Measurements from ENCODE around the gene RUBCN. TPM values are rescaled to one million over a fixed set of nuclear protein-coding genes. Genes with fewer than 3 reads are reported as not detected.
"Not testable (repeated sequence)": the region's sequence is repeated elsewhere in the genome, so short reads cannot be mapped to it uniquely, and the experiment has no call there.

RUBCN gene
- total RNA-seq, 1 donor from 2014 or later, result 43.6 TPM

DNA sequence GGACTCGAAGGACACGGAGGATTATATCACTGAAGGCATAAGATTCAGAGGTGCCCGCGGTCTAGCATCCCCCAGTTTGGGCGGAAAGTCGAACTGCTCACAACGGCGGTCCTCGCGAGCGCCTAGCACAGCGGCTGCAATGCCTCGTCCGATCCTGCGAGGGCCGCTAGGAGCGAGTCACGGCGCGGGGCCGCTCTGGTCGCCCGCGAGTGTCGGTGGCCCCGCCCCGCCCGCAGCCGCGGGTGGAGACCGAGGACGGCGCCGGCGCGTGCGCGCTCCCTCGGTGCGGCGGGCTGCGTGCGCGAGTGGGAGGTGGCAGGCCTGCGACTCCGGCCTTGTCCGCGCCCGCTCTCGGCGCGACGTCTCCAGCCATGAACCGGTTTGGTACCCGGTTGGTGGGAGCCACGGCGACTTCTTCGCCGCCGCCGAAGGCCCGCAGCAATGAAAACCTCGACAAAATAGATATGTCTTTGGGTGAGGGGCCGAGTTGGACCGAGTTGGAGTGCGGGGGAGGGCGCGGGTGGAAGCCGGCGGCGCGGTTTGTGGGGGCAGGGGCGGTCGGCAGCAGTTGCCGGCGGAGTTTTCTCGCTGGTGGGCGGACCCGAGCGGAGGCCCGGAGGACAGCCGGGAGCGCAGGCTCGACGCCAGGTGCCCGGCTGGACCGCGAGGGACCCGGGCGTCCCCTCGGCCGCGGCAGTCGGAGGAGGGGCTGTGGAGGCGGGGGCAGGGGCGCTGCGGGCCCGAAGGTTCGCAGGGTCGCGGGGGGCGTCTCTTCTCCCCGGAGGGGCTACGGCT is 13.1 kb upstream of the RUBCN start, which contains the start of gene FYTTD1:
FYTTD1 (plus strand) TSS at position 283 of the 795 bp plus-strand sequence; CDS start at position 372, 89 bp downstream.
- H3K4me3 Mint-ChIP-seq (ENCODE audit: low read depth), result peak within 1 kb of the TSS; percentile 93
- peaks cover 4% of the 10 kb centered on the region for H3K27me3 Mint-ChIP-seq (ENCODE audit: low read depth)
- H3K27ac Mint-ChIP-seq, result peak within 1 kb of the TSS; percentile 93
- no peaks in the 10 kb centered on the region for H3K9me3 Mint-ChIP-seq
- DNase-seq (ENCODE audit: low spot score), result peak; percentile 81
- H3K4me1 Mint-ChIP-seq (ENCODE audit: low read depth), result peaks cover 30% of the 10 kb centered on the region
- intact Hi-C loops (cut with micrococcal nuclease), result loop anchor here (1.0 to 5.0 kb wide), 5 partner anchors 12 to 213 kb away; partner anchors contain the start of gene LMLN
- H3K36me3 Mint-ChIP-seq (ENCODE audit: low read depth), result peaks cover 6% of the 10 kb centered on the region

DNA sequence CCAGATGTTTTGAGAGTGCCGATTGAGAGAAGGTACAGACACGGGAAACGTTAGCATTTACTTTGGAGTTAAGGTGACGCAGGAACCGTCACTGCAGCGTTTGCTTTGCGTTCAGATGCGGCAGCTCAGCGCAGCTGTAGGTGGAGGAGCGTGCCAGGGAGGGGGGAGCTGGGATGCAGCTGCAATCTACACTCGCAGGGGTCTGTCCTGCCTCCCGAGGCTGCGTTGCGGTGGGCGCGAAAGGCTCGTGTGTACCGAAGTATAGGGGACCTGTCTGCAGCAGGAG is 12.6 kb upstream of the RUBCN start:
- Mint-ChIP-seq H3K4me1 (ENCODE audit: low read depth) (peaks cover 29% of the 10 kb centered on the region), H3K4me3 (ENCODE audit: low read depth) (peak overlapping the region; percentile 89), H3K27ac (peak overlapping the region; percentile 93), H3K36me3 (ENCODE audit: low read depth) (peaks cover 5% of the 10 kb centered on the region), H3K9me3 (no peaks in the 10 kb centered on the region), H3K27me3 (ENCODE audit: low read depth) (peaks cover 4% of the 10 kb centered on the region)
- intact Hi-C loops (cut with micrococcal nuclease), result loop anchor here (1.0 kb wide), 3 partner anchors 12 to 157 kb away; no protein-coding TSS in a partner anchor
- DNase-seq (ENCODE audit: low spot score), result no peak

DNA sequence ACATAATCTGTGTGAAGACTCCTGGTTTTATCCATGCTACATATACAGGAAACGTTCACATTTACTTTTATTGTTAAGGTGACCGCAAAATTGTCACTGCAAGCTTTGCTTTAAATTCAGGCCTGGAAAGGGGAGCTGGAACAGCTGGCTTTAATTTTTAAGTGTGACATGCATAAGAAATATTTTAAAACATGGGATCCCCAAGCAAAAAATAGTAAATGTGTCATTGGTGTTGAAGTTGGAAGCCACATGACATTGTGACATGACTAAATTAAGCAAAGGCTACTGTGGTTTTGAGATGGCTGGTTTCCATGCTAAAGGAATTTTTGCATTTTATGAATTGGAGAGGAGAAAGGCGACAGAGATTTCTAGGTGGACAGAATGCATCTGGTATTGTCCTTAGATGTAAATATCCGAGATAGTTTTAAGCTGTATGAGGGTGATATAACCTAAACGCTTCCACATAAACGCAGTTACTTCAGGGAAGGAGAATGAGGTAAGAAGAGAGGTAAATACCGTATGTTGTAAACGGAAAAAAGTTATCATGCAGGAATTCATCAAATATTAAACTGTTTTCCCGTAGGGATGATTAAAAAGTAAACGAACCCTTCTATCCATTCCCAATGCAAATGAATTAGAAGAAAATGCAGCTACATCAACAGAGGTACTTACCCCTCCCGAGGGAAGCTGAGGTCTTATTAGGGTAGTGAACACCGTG is 12.1 kb upstream of the RUBCN start:
- no peak for DNase-seq (ENCODE audit: low spot score)
- peaks cover 4% of the 10 kb centered on the region for H3K27me3 Mint-ChIP-seq (ENCODE audit: low read depth)

DNA sequence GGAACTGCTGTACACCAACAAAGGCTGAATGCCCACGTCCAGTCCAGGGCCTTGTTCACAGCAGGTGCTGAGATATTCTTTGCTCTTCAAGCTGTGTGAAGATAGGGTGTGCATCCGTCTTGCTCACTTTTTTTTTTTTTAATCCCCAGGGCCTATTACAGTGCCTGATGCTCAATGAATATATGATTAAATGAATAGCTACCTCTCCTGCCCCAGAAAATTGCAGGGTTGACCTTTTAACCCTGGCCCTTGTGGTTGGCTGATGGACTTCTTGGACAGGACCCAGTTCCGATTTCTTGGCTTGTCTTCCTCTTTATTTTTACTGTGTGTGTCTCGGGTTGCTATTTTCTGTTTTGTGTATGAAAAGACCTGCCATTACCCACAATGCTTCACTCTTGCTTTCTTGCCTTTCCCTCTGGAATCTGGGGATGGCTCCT is 10.1 kb upstream of the RUBCN start:
- no peak overlapping the region for H3K4me3 Mint-ChIP-seq (ENCODE audit: low read depth)
- no peaks in the 10 kb centered on the region for H3K9me3 Mint-ChIP-seq
- peaks cover 17% of the 10 kb centered on the region for H3K4me1 Mint-ChIP-seq (ENCODE audit: low read depth)
- intact Hi-C loops (cut with micrococcal nuclease), result no loop called here
- peaks cover 4% of the 10 kb centered on the region for H3K27me3 Mint-ChIP-seq (ENCODE audit: low read depth)
- DNase-seq (ENCODE audit: low spot score), result no peak
- no peaks in the 10 kb centered on the region for H3K36me3 Mint-ChIP-seq (ENCODE audit: low read depth)
- no peak overlapping the region for H3K27ac Mint-ChIP-seq

More for the DNA sequence above, 12.1 kb upstream of the RUBCN start:
- Mint-ChIP-seq H3K4me3 (ENCODE audit: low read depth) (peak overlapping the region; percentile 89), H3K36me3 (ENCODE audit: low read depth) (peaks cover 5% of the 10 kb centered on the region), H3K4me1 (ENCODE audit: low read depth) (peaks cover 29% of the 10 kb centered on the region), H3K9me3 (no peaks in the 10 kb centered on the region), H3K27ac (peak overlapping the region; percentile 93)
- intact Hi-C loops (cut with micrococcal nuclease), result loop anchor here (1.0 kb wide), 3 partner anchors 11 to 158 kb away; no protein-coding TSS in a partner anchor

DNA sequence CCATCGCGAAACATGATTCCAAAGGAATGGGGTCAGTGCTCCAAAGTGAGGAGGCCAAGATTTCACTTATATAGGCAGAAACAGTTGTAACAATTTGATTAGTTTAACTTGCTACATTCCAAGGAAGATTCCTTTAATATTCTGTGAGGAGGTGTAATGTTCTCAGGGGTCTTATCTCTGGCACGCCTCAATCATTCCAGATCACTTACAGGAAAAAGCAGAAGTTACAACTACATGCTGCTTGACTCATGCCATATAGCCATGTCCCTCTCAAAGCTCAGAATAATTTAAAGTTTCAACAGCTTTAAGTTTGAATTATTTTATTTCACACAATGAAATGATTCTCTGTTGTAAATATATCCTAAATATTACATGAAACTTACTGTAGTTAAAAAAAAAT is 9.5 kb upstream of the RUBCN start:
- Mint-ChIP-seq H3K4me1 (ENCODE audit: low read depth) (peaks cover 16% of the 10 kb centered on the region), H3K4me3 (ENCODE audit: low read depth) (no peak overlapping the region), H3K9me3 (no peaks in the 10 kb centered on the region), H3K36me3 (ENCODE audit: low read depth) (no peaks in the 10 kb centered on the region), H3K27me3 (ENCODE audit: low read depth) (peaks cover 4% of the 10 kb centered on the region), H3K27ac (no peak overlapping the region)
- no peak for DNase-seq (ENCODE audit: low spot score)
- intact Hi-C loops (cut with micrococcal nuclease), result no loop called here

- no peak overlapping the region for H3K4me3 Mint-ChIP-seq (ENCODE audit: low read depth)
- intact Hi-C loops (cut with micrococcal nuclease), result no loop called here
- no peaks in the 10 kb centered on the region for H3K4me1 Mint-ChIP-seq (ENCODE audit: low read depth)
- no peaks in the 10 kb centered on the region for H3K9me3 Mint-ChIP-seq
- H3K36me3 Mint-ChIP-seq (ENCODE audit: low read depth), result no peaks in the 10 kb centered on the region
- no peak overlapping the region for H3K27ac Mint-ChIP-seq
- peaks cover 4% of the 10 kb centered on the region for H3K27me3 Mint-ChIP-seq (ENCODE audit: low read depth)
- DNase-seq (ENCODE audit: low spot score), result no peak
Measured at GRCh38 chr3:197742787-197743186, 6.1 kb upstream of the RUBCN start.

- H3K4me1 Mint-ChIP-seq (ENCODE audit: low read depth), result peaks cover 22% of the 10 kb centered on the region
- H3K4me3 Mint-ChIP-seq (ENCODE audit: low read depth), result peak overlapping the region; percentile 90
- peaks cover 9% of the 10 kb centered on the region for H3K36me3 Mint-ChIP-seq (ENCODE audit: low read depth)
- DNase-seq (ENCODE audit: low spot score), result no peak
- no peak overlapping the region for H3K27ac Mint-ChIP-seq
- no peaks in the 10 kb centered on the region for H3K9me3 Mint-ChIP-seq
- intact Hi-C loops (cut with micrococcal nuclease), result loop anchor here (1.0 to 10.0 kb wide), 3 partner anchors 11 to 183 kb away; partner anchors contain the start of genes BDH1 and FYTTD1
- H3K27me3 Mint-ChIP-seq (ENCODE audit: low read depth), result no peaks in the 10 kb centered on the region
Measured at GRCh38 chr3:197737749-197738462, 1.2 kb upstream of the RUBCN start.

GRCh38 chr3:197737319-197737649 is 580 bp upstream of the RUBCN start:
- peaks cover 9% of the 10 kb centered on the region for H3K36me3 Mint-ChIP-seq (ENCODE audit: low read depth)
- intact Hi-C loops (cut with micrococcal nuclease), result loop anchor here (1.0 to 10.0 kb wide), 3 partner anchors 12 to 182 kb away; partner anchors contain the start of genes BDH1 and FYTTD1
- H3K27me3 Mint-ChIP-seq (ENCODE audit: low read depth), result no peaks in the 10 kb centered on the region
- peaks cover 22% of the 10 kb centered on the region for H3K4me1 Mint-ChIP-seq (ENCODE audit: low read depth)
- H3K27ac Mint-ChIP-seq, result peak overlapping the region; percentile 75
- H3K4me3 Mint-ChIP-seq (ENCODE audit: low read depth), result peak overlapping the region; percentile 90
- no peaks in the 10 kb centered on the region for H3K9me3 Mint-ChIP-seq
- no peak for DNase-seq (ENCODE audit: low spot score)

DNA sequence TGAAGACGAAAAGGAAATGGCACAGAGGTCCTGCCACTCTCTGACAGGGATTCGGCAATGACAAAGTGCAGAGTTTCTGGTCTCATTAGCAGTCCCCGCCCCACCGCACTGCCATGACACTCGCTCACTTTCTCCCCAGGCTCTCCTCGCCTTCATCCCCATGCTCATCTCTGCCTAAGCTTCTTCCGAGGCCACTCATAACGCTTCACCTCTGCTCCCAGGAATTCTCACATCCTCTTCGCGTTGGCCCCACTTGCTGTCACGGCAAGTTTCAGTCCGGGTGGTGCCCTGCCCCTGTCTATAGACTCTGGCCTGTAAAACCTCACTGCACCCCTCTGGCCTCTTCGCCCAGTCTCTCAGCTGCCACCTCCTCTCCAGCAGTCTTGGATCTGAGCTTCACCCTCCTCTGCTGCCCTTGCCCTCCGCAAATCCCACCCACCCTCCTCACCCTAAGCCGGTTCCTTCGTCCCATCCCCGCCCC is 654 bp downstream of the RUBCN start:
- DNase-seq (ENCODE audit: low spot score), result peak; percentile 25
- peak overlapping the region; percentile 93 for H3K4me3 Mint-ChIP-seq (ENCODE audit: low read depth)
- peaks cover 25% of the 10 kb centered on the region for H3K4me1 Mint-ChIP-seq (ENCODE audit: low read depth)

DNA sequence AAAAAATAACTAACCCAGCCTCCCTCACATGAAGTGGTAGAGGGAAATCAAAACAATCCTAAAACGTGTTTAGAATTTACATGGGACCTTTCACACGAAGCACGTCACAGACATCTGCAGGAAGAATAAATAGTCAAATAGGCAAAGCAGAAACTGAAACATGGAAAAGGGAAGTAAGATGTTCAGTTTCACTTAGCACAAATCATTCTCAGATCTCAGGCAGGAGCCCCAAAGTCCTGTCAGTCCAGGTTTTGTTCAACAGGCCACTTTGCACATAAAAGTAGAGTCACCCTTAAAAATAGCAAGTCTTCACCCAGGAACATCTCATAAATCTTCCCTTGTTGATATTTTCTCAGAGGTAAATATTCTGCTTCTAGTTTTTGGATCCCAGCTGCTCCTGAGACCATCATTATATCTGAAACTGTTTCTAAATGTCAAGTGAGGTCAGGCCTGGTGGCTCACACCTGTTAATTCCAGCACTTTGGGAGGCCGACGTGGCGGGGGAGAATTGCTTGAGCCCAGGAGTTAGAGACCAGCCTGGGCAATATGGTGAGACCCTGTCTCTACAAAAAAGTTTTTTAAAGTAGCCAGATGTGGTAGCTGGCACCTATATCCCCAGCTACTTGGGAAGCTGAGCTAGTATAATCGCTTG is 1.9 kb downstream of the RUBCN start:
- intact Hi-C loops (cut with micrococcal nuclease), result loop anchor here (10.0 kb wide), 1 partner anchor 180 kb away; the partner anchor contains the start of gene BDH1
- Mint-ChIP-seq H3K27me3 (ENCODE audit: low read depth) (no peaks in the 10 kb centered on the region), H3K4me3 (ENCODE audit: low read depth) (peak overlapping the region; percentile 54), H3K27ac (no peak overlapping the region), H3K36me3 (ENCODE audit: low read depth) (peaks cover 12% of the 10 kb centered on the region), H3K4me1 (ENCODE audit: low read depth) (peaks cover 32% of the 10 kb centered on the region), H3K9me3 (no peaks in the 10 kb centered on the region)
- no peak for DNase-seq (ENCODE audit: low spot score)

More for the DNA sequence above, 654 bp downstream of the RUBCN start:
- Mint-ChIP-seq H3K27ac (peak overlapping the region; percentile 91), H3K27me3 (ENCODE audit: low read depth) (no peaks in the 10 kb centered on the region), H3K9me3 (no peaks in the 10 kb centered on the region), H3K36me3 (ENCODE audit: low read depth) (peaks cover 12% of the 10 kb centered on the region)
- intact Hi-C loops (cut with micrococcal nuclease), result loop anchor here (1.0 to 10.0 kb wide), 3 partner anchors 24 to 181 kb away; partner anchors contain the start of gene BDH1

DNA sequence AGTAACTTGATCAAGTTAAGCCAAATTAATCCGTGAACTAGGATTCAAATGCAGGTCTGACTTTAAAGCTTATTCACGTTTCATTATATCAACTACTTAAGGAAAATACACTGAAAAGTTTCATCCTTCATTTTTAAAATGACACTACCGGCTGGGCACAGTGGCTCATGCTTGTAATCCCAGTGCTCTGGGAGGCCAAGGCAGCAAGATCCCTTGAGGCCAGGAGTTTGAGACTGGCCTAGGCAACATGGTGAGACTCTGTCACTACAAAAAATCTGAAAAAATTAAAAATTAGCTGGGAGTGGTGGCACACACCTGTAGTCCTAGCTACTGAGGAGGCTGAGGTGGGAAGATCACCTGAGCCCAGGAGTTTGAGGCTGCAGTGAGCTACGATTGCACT is 3.7 kb downstream of the RUBCN start:
- Mint-ChIP-seq H3K36me3 (ENCODE audit: low read depth) (peaks cover 16% of the 10 kb centered on the region), H3K27ac (no peak overlapping the region), H3K9me3 (no peaks in the 10 kb centered on the region), H3K27me3 (ENCODE audit: low read depth) (no peaks in the 10 kb centered on the region), H3K4me3 (ENCODE audit: low read depth) (no peak overlapping the region), H3K4me1 (ENCODE audit: low read depth) (peaks cover 38% of the 10 kb centered on the region)
- intact Hi-C loops (cut with micrococcal nuclease), result loop anchor here (10.0 kb wide), 1 partner anchor 178 kb away; the partner anchor contains the start of gene BDH1
- no peak for DNase-seq (ENCODE audit: low spot score)

DNA sequence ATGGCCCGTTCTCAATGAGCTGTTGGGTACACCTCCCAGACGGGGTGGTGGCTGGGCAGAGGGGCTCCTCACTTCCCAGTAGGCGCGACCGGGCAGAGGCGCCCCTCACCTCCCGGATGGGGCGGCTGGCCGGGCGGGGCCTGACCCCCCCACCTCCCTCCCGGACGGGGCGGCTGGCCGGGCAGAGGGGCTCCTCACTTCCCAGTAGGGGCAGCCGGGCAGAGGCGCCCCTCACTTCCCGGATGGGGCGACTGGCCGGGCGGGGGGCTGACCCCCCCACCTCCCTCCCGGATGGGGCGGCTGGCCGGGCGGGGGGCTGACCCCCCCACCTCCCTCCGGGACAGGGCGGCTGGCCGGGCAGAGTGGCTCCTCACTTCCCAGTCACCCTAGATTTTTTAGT is 5.2 kb downstream of the RUBCN start:
- not testable (repeated sequence) for H3K4me3 Mint-ChIP-seq (ENCODE audit: low read depth); H3K9me3 Mint-ChIP-seq; DNase-seq (ENCODE audit: low spot score); H3K27ac Mint-ChIP-seq; H3K27me3 Mint-ChIP-seq (ENCODE audit: low read depth)
- Mint-ChIP-seq H3K36me3 (ENCODE audit: low read depth) (peaks cover 16% of the 10 kb centered on the region), H3K4me1 (ENCODE audit: low read depth) (peaks cover 31% of the 10 kb centered on the region)
- intact Hi-C loops (cut with micrococcal nuclease), result loop anchor here (10.0 kb wide), 1 partner anchor 177 kb away; the partner anchor contains the start of gene BDH1

Data from activated T-helper 2 cell treated with anti-CD3 and anti-CD28 coated beads, Interferon-gamma antibody, Interleukin-2, Interleukin-4, amounts not matched to agents 10 μg/mL and 5 μg/mL and 100 μg/mL, durations not matched to agents 14 hours and 24 hours and 36 hours (primary cell).